Fibroblast of skin of left quadriceps (primary cell): ENCODE data around the gene COPG2.

Source experiments
- DNase-seq, 2 experiments: peaks; one replicate each; pipeline ENCODE4 v3.0.0-alpha.2; 2013; ENCODE audit warnings: low read depth in 2 of 2

COPG2 gene

DNA sequence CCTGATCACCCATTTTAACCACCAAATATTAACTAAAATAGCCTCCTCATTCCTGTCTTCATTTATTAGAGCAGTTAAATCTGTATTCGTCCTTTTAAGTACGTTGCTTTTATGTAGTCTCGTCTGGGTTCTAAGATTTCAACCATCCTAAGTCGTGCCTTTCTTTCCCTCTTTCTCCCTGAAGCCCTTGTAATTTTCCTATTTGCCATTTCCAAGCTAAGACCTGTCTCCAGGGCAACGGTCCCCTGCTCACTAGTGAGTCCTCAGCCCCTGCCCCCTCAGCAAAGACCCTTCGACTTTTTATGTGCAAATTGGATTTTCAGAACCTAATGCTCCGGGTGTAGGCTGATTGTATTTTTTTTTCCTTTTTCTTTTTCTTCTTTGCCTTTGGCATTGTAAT, 192.8 kb downstream of the COPG2 start:
- DNase-seq = no peak

DNA sequence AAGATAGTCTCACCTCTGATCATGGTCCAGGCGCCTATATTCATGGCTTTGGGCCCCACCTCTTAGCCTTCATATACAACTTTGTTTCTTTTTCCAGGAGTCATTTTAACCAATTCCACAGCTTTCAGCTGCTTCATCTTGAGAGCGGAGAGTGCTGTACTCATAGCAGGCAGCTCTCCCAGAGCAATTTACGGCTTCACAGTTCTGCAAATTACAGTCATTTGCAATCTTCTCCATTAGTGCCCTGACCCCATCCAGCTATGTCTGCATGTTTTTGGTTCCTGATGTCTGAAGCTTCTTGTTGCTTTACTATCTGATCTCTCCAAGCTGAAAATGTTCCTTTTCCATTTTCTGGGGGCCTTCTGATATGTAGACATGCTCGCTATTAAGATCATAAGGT, 194.7 kb downstream of the COPG2 start:
- DNase-seq = no peak

DNA sequence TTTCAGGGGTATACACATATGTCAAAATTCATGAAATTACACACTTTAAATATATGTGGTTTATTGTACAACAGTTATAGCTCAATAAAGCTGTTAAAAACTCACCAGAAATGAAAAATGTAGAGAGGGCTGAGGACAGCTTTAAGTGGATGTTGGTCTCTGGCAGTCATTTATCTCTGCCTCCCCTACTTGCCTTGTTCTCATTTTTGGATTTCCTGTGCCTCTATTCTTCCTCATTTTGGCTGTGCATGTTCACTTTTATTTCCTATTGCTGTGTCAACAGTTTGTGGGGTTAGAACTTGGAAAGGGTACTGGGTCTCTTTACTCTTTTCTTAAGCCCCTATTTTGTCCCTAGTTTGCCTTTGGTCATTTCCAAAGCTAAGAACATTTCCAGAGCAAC, 195.3 kb downstream of the COPG2 start:
- DNase-seq = no peak

DNA sequence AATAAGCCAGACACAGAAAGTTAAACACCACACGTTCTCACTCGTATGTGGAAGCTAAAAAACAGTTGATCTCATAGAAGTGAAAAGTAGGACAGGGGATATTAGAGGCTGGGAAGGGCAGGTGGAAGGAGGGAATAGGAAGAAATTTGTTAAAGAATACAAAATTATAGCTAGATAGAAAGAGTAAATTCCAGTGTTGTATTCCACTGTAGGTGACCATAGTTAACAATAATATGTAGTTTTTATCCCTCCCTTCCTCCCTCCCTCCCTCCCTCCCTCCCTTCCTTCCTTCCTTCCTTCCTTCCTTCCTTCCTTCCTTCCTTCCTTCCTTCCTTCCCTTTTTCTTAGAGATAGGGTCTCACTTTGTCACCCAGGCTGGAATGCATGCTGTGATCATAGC, 196.6 kb downstream of the COPG2 start:
- DNase-seq = no peak

DNA sequence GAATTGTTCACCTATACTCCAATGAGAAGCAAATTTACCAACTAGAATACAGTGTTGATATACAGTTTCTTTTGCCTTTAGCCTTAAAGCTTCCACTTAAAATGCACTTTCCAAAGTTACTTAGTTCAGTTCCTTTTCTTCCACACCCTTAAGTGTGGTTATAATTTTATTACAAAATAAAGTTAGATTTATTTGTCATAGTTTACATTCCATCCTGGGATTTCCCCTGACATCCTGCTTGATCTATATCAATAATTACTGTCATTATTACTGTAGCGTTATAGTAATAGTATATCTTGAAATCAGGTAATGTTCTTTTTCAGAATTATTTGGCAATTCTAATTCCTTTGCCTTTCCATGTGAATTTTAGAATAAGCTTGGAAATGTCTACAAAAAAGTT, 199.9 kb downstream of the COPG2 start:
- DNase-seq = no peak

DNA sequence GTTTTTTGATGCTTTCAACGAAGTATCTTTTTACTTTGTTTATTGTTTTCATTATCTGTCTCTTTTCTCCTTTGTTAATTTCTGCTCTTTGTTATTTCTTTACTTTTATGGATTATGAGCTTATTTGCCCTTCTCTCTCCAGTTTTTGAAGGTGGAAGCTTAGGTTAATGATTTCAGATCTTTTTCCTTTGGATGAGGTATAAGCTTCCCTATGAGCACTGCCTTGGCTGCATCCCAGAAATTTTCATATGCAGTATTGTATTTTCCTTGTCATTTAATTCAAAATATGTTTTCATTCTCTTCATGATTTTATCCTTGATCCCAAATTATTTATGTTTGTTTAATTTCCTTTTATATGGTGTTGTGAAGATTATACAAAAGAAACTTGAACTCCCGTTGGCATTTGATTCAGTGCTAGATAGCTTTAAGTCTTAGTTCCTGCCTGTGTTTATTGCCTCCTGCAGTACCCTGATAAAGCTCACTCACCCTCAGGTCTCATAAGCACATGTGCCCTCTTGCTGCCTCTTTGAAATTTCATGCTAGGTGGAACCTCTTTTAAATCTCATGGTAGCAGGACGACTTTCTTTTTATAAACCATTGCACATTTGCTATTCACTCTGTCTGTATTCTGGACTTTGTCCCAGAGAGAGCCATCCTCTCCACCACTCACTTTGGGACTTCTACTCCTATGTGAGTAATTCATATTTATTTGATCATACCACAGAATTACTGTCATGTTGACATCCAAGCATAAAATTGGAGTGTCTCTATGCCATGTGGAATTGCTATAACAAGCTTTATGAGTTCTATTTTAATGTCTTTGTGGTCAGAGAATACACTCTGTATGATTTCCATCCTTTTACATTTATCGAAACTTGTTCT, 204.8 kb downstream of the COPG2 start:
- DNase-seq = no peak

DNA sequence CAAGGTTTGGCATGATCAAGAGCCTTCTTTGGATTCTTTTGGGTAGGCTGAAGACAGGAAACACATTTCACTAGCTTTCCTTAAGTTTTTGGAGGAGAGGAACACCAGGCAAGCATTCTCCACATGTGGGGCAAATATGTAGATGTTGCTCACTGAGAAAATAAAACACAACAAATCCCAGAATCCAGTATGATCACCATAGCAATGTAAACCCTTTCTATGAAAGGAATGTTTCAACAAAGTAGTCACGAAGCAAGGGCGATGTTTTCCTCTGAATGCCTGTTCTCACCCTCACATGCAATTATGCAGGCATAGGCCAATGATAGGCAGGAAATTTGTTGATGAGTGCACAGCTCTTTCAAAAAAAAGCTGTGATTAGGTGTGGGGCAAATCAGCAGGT, 207.3 kb downstream of the COPG2 start:
- DNase-seq = peak in 1 of 2 experiments; percentile 20

DNA sequence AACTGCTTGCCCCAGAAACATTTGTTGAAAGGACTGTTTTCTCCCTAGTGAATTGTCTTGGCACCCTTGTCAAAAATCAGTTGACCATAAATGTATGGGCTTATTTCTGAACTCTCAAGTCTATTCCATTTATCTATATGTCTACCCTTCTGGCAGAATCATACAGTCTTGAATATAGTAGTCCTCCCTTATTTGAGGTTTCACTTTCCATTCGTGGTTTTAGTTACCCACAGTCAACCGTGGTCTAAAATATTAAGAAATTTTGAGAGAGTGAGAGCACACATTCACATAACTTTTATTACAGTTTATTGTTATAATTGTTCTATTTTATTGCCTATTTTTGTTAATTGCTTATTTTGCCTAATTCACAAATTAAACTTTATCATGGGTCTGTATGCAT, 210.3 kb downstream of the COPG2 start:
- DNase-seq = no peak
